GM23338 (cell line): ENCODE data around the gene ARHGEF38. TPM values are rescaled to one million over a fixed set of nuclear protein-coding genes. Genes with fewer than 3 reads are reported as not detected.

Experiments used
- ATAC-seq: fragments of 200-7000 bp; cut with Tn5 transposase; 3 replicates; pipeline ENCODE4 v1.9.1; 2020
- DNase-seq: peaks from one replicate; pipeline ENCODE4 v3.0.0-alpha.2; 2015; ENCODE audit warnings: low spot score
- H2AFZ ChIP-seq: fragments of 200-600 bp; sonication (generic); 2 replicates; pipeline ENCODE4 v1.8.0; 2016; ENCODE audit warnings: antibody characterized with exemption, mild to moderate bottlenecking, moderate library complexity
- H3F3A ChIP-seq: fragments of 200-600 bp; sonication (generic); replicated peaks from 2 replicates; pipeline ENCODE4 v1.8.0; 2017; ENCODE audit warnings: antibody characterized with exemption, mixed run types, low read depth
- H3K27ac ChIP-seq: fragments of 200-600 bp; sonication (generic); 2 replicates; pipeline ENCODE4 v1.6.1; 2016; ENCODE audit warnings: low read depth
- H3K27me3 ChIP-seq: fragments of 200-600 bp; sonication (generic); 2 replicates; pipeline ENCODE4 v1.8.0; 2016; ENCODE audit warnings: mild to moderate bottlenecking, mixed run types, moderate library complexity; ENCODE audit not compliant: insufficient read depth
- H3K36me3 ChIP-seq: fragments of 200-600 bp; sonication (generic); 2 replicates; pipeline ENCODE4 v1.8.0; 2016; ENCODE audit warnings: mild to moderate bottlenecking; ENCODE audit not compliant: insufficient read depth
- H3K4me1 ChIP-seq: fragments of 200-600 bp; sonication (generic); 2 replicates; pipeline ENCODE4 v1.8.0; 2016; ENCODE audit warnings: mild to moderate bottlenecking, moderate library complexity; ENCODE audit not compliant: insufficient read depth
- H3K4me2 ChIP-seq: fragments of 200-600 bp; sonication (generic); 2 replicates; pipeline ENCODE4 v1.7.1; 2017; ENCODE audit warnings: mixed run types
- H3K4me3 ChIP-seq: fragments of 200-600 bp; sonication (generic); 2 replicates; pipeline ENCODE4 v1.6.1; 2016; ENCODE audit warnings: mixed run types
- H3K79me2 ChIP-seq: fragments of 200-600 bp; sonication (generic); replicated peaks from 2 replicates; pipeline ENCODE4 v1.8.0; 2017; ENCODE audit warnings: mild to moderate bottlenecking; ENCODE audit not compliant: insufficient read depth
- H3K9me2 ChIP-seq: fragments of 200-600 bp; sonication (generic); 2 replicates; pipeline ENCODE4 v1.8.0; 2017; ENCODE audit not compliant: insufficient read depth
- H4K20me1 ChIP-seq: fragments of 200-600 bp; sonication (generic); replicated peaks from 2 replicates; pipeline ENCODE4 v1.8.0; 2017; ENCODE audit warnings: mild to moderate bottlenecking; ENCODE audit not compliant: insufficient read depth
- H3K27ac Mint-ChIP-seq: 2 replicates; pipeline ENCODE4 v1.8.0; 2020; ENCODE audit warnings: inconsistent platforms, mild to moderate bottlenecking, moderate library complexity, mixed read lengths
- H3K27me3 Mint-ChIP-seq: 3 replicates; pipeline ENCODE4 v1.8.0; 2022; ENCODE audit warnings: low read depth, mild to moderate bottlenecking, moderate library complexity, mixed read lengths, inconsistent platforms; ENCODE audit not compliant: insufficient read depth, poor library complexity
- H3K36me3 Mint-ChIP-seq: 3 replicates; pipeline ENCODE4 v1.8.0; 2021; ENCODE audit warnings: low read depth, mild to moderate bottlenecking, inconsistent platforms, moderate library complexity, mixed read lengths
- H3K4me1 Mint-ChIP-seq: 3 replicates; pipeline ENCODE4 v1.8.0; 2020; ENCODE audit warnings: mild to moderate bottlenecking, inconsistent platforms, mixed read lengths
- H3K4me3 Mint-ChIP-seq: 3 replicates; pipeline ENCODE4 v1.8.0; 2021; ENCODE audit warnings: moderate library complexity, mild to moderate bottlenecking, inconsistent platforms, mixed read lengths
- H3K9me3 Mint-ChIP-seq: 3 replicates; pipeline ENCODE4 v1.8.0; 2020; ENCODE audit warnings: moderate library complexity, mild to moderate bottlenecking, inconsistent platforms, mixed read lengths
- CREB1 ChIP-seq: fragments of 250-450 bp; sonication (Bioruptor Pico); IDR thresholded peaks from 2 replicates; pipeline ENCODE4 v1.5.0; 2020; ENCODE audit warnings: low read depth, mild to moderate bottlenecking, moderate library complexity
- CTCF ChIP-seq, 2 experiments: fragments of 200-600 bp in 1 of 2; sonication (generic) in 1 of 2; conservative IDR thresholded peaks; 2 replicates each; pipeline versions ENCODE4 v1.5.1 to v1.6.1; 2016 to 2017; ENCODE audit warnings: antibody characterized with exemption in 2 of 2, low read depth in 2 of 2, mild to moderate bottlenecking in 2 of 2, moderate library complexity in 1 of 2
- ETS1 ChIP-seq: IDR thresholded peaks from 2 replicates; pipeline ENCODE4 v1.6.1; 2016; ENCODE audit warnings: antibody characterized with exemption
- EZH2 ChIP-seq: fragments of 200-600 bp; sonication (generic); IDR thresholded peaks from one replicate; pipeline ENCODE4 v1.8.0; 2017; ENCODE audit warnings: antibody characterized with exemption, mild to moderate bottlenecking, low read depth; ENCODE audit not compliant: unreplicated experiment
- EZH2phosphoT487 ChIP-seq: fragments of 200-600 bp; sonication (generic); IDR thresholded peaks from one replicate; pipeline ENCODE4 v1.8.1; 2018; ENCODE audit warnings: antibody characterized with exemption; ENCODE audit not compliant: unreplicated experiment
- JUNB ChIP-seq: IDR thresholded peaks from one replicate; pipeline ENCODE4 v1.6.1; 2016; ENCODE audit warnings: antibody characterized with exemption; ENCODE audit not compliant: unreplicated experiment
- NANOG ChIP-seq: IDR thresholded peaks from 2 replicates; pipeline ENCODE4 v1.6.1; 2016; ENCODE audit warnings: antibody characterized with exemption, borderline replicate concordance
- POLR2AphosphoS5 ChIP-seq: IDR thresholded peaks from 2 replicates; pipeline ENCODE4 v1.6.1; 2016; ENCODE audit warnings: antibody characterized with exemption, low read depth
- REST ChIP-seq: IDR thresholded peaks from one replicate; pipeline ENCODE4 v1.6.1; 2018; ENCODE audit warnings: antibody characterized with exemption; ENCODE audit not compliant: unreplicated experiment
- STAT1 ChIP-seq: IDR thresholded peaks from one replicate; pipeline ENCODE4 v1.6.1; 2016; ENCODE audit warnings: antibody characterized with exemption; ENCODE audit not compliant: unreplicated experiment
- ZNF114 ChIP-seq: fragments of 250-450 bp; sonication (Bioruptor Pico); IDR thresholded peaks from 2 replicates; pipeline ENCODE4 v1.5.0; 2020; ENCODE audit warnings: mild to moderate bottlenecking, moderate library complexity
- ZNF331 ChIP-seq: fragments of 250-450 bp; sonication (Bioruptor Pico); IDR thresholded peaks from 2 replicates; pipeline ENCODE4 v1.5.0; 2020; ENCODE audit warnings: low read depth, mild to moderate bottlenecking, moderate library complexity
- ZNF462 ChIP-seq: fragments of 250-450 bp; sonication (Bioruptor Pico); IDR thresholded peaks from 2 replicates; pipeline ENCODE4 v1.5.0; 2020; ENCODE audit warnings: mild to moderate bottlenecking, moderate library complexity
- polyA plus RNA-seq: library from polyadenylated mRNA; unstranded; fragments of >200 nt; fragmentation: Nextera tagmentation; extraction: Ambion mirVana; gene quantifications from 2 replicates; pipeline ENCODE4 v1.2.1, GENCODE V29; 2016
- total RNA-seq: library from RNA; depleted of rRNA; stranded (reverse); fragments of >200 nt; shearing (Covaris generic); gene quantifications from 2 replicates; pipeline ENCODE4 v1.2.3, GENCODE V29; 2014

ARHGEF38 gene
- total and polyA plus RNA-seq, 2 experiments from 2014 or later = 0.58 TPM; not detected in 1

DNA sequence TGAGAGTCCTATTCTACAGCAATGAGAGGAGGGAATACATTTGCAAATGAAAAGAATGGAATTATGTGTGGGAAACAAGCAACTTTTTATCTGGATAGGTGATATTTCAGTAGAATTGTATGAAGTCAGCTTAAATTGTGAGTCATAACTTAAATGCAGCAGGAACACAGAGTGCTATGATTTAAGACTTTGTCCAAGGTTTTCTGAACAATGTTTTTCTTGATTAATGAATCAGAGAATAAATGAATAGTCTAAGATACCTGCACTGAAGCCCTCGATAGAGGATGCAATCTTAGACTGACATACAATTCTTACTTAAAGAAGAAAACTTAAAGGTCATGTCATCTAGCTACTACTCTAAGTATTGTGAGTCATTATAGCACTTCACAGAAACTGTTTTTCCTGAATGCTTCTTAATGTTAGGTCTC, 8.0 kb downstream of the ARHGEF38 start:
- Histone ChIP-seq H3K4me2 (no peak overlapping the region), H3K27me3 (peaks cover 98% of the 10 kb centered on the region), H3K79me2 (no peaks in the 10 kb centered on the region), H3K36me3 (no peaks in the 10 kb centered on the region), H3K27ac (no peak overlapping the region), H3K9me2 (no peaks in the 10 kb centered on the region), H3K4me1 (peaks cover 6% of the 10 kb centered on the region; the same call in 1 of the 2 replicates), H3F3A (no peaks in the 10 kb centered on the region), H4K20me1 (no peaks in the 10 kb centered on the region), H3K4me3 (no peak overlapping the region), H2AFZ (no peak overlapping the region)
- TF ChIP-seq NANOG (no peak), EZH2 (no peak), EZH2phosphoT487 (no peak), CTCF (conservative IDR thresholded peaks at IDR 0.05; ENCODE audit: low read depth in 2 of 2) (no peak), ZNF462 (CRISPR knock-in tag) (no peak), REST (no peak), STAT1 (no peak), ZNF331 (CRISPR knock-in tag) (no peak), CREB1 (CRISPR knock-in tag) (no peak), JUNB (no peak), ETS1 (no peak), POLR2AphosphoS5 (no peak), ZNF114 (CRISPR knock-in tag) (no peak)
- Mint-ChIP-seq H3K27ac (no peak overlapping the region), H3K27me3 (peaks cover 74% of the 10 kb centered on the region), H3K9me3 (no peaks in the 10 kb centered on the region), H3K36me3 (no peaks in the 10 kb centered on the region), H3K4me3 (no peak overlapping the region), H3K4me1 (peaks cover 10% of the 10 kb centered on the region; the same call in 2 of the 3 replicates)
- ATAC-seq (no peak), DNase-seq (no peak)
